Measurements from ENCODE around the gene HOXA3.

- TF ChIP-seq, protein P1, sequence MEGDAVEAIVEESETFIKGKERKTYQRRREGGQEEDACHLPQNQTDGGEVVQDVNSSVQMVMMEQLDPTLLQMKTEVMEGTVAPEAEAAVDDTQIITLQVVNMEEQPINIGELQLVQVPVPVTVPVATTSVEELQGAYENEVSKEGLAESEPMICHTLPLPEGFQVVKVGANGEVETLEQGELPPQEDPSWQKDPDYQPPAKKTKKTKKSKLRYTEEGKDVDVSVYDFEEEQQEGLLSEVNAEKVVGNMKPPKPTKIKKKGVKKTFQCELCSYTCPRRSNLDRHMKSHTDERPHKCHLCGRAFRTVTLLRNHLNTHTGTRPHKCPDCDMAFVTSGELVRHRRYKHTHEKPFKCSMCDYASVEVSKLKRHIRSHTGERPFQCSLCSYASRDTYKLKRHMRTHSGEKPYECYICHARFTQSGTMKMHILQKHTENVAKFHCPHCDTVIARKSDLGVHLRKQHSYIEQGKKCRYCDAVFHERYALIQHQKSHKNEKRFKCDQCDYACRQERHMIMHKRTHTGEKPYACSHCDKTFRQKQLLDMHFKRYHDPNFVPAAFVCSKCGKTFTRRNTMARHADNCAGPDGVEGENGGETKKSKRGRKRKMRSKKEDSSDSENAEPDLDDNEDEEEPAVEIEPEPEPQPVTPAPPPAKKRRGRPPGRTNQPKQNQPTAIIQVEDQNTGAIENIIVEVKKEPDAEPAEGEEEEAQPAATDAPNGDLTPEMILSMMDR (IDR thresholded peaks at IDR 0.05; ENCODE audit: low read length): no peak
- no peak for TF ChIP-seq EZH2 (optimal IDR thresholded peaks at IDR 0.05; ENCODE audit: low read depth, low read length)
- TF ChIP-seq EZH2phosphoT487 (IDR thresholded peaks at IDR 0.05; ENCODE audit: low read length): no peak
Observed at GRCh38 chr7:27064661-27065060, 87.7 kb downstream of the HOXA3 start.

Measured in MM.1S (cell line).